Stimulated activated CD8-positive, alpha-beta memory T cell treated with anti-CD3 and anti-CD28 coated beads, Interleukin-4, amount 100 ng/mL, for 48 hours (primary cell): ENCODE measurements around the gene MBNL2.
"Not testable (repeated sequence)": the region's sequence is repeated elsewhere in the genome, so short reads cannot be mapped to it uniquely, and the experiment has no call there.

Source experiments
- DNase-seq: peaks from one replicate; pipeline ENCODE4 v3.0.0-alpha.2; 2020

The MBNL2 gene

GRCh38 chr13:97221989-97222700, at the start of gene MBNL2:
Gene MBNL2, plus strand, starts transcription at chr13:97222333. Its CDS starts 53,903 bp downstream, at chr13:97276236.
- DNase-seq: peak; percentile 86

GRCh38 chr13:97174638-97175037, 47.5 kb upstream of the MBNL2 start:
- DNase-seq: no peak

- DNase-seq: no peak
Measured at GRCh38 chr13:97175041-97175440, 47.1 kb upstream of the MBNL2 start.

GRCh38 chr13:97179501-97179900, 42.6 kb upstream of the MBNL2 start:
- DNase-seq: no peak

GRCh38 chr13:97182111-97182890, 39.8 kb upstream of the MBNL2 start:
- no peak for DNase-seq

GRCh38 chr13:97185291-97185690, 36.8 kb upstream of the MBNL2 start:
- no peak for DNase-seq

- DNase-seq: no peak
Measured at GRCh38 chr13:97185751-97186150, 36.4 kb upstream of the MBNL2 start.

GRCh38 chr13:97188207-97188606, 33.9 kb upstream of the MBNL2 start:
- no peak for DNase-seq

- no peak for DNase-seq
Measured at GRCh38 chr13:97189928-97190327, 32.2 kb upstream of the MBNL2 start.

- DNase-seq: no peak
Measured at GRCh38 chr13:97191142-97191541, 31.0 kb upstream of the MBNL2 start.

- no peak for DNase-seq
Measured at GRCh38 chr13:97191615-97192014, 30.5 kb upstream of the MBNL2 start.

- DNase-seq: no peak
Measured at GRCh38 chr13:97192166-97192565, 30.0 kb upstream of the MBNL2 start.

GRCh38 chr13:97193577-97193976, 28.6 kb upstream of the MBNL2 start:
- DNase-seq: no peak

GRCh38 chr13:97194479-97194878, 27.7 kb upstream of the MBNL2 start:
- DNase-seq: no peak

GRCh38 chr13:97196340-97196739, 25.8 kb upstream of the MBNL2 start:
- DNase-seq: no peak

GRCh38 chr13:97198753-97199152, 23.4 kb upstream of the MBNL2 start:
- no peak for DNase-seq

- DNase-seq: no peak
Measured at GRCh38 chr13:97199451-97199850, 22.7 kb upstream of the MBNL2 start.

GRCh38 chr13:97200081-97200942, 21.8 kb upstream of the MBNL2 start:
- no peak for DNase-seq

- no peak for DNase-seq
Measured at GRCh38 chr13:97202761-97203160, 19.4 kb upstream of the MBNL2 start.

GRCh38 chr13:97205465-97205864, 16.7 kb upstream of the MBNL2 start:
- DNase-seq: no peak

- DNase-seq: no peak
Measured at GRCh38 chr13:97205982-97206381, 16.2 kb upstream of the MBNL2 start.

GRCh38 chr13:97207252-97207651, 14.9 kb upstream of the MBNL2 start:
- not testable (repeated sequence) for DNase-seq

GRCh38 chr13:97211300-97211699, 10.8 kb upstream of the MBNL2 start:
- no peak for DNase-seq
